Measurements from ENCODE around the gene OOSP2. TPM values are rescaled to one million over a fixed set of nuclear protein-coding genes. Genes with fewer than 3 reads are reported as not detected.

OOSP2 gene
- total and polyA plus RNA-seq, 2 of the 4 experiments (the other 2 are of a cell fraction) = not detected

DNA sequence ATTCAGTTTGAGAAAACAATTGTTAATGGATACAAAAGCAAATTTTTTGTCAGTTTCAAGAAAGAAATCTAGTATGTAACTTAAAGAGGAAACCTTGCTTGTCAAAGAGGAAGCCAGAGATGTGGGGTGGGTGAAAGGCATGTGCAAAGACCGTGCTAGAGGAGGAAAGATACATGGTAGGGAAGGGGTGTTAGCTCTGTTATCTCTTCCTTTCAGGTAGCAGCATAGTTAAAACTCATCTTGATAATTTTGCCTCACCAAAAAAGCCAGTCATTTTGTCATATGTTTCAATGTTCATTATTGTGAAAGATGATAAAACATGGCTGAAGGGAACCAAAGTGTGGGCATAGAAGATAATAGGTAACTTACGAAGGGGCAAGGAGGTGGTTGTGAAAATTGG lies 45.7 kb downstream of the OOSP2 start:
- no peak overlapping the region for H3K56ac ChIP-seq (ENCODE audit: extremely low read depth, insufficient read depth, low read length)
- no TSS peak for BruUV-seq (replicated peaks)
- H3K23ac ChIP-seq (ENCODE audit: low read depth, low read length) = no peak overlapping the region
- no peak overlapping the region for H2BK20ac ChIP-seq (ENCODE audit: low read depth, low read length)
- dilution Hi-C loops (cut with HindIII; ENCODE audit: low sequenced_read_pairs, unreplicated experiment) = no loop called here
- WGBS, 2 experiments (ENCODE audit: extremely low coverage in 2 of 2, insufficient read length in 1 of 2) = no CpG with 5 or more reads among the region's 2 CpGs
- no peak overlapping the region for H2BK5ac ChIP-seq (ENCODE audit: low read depth, low read length, poor library complexity, severe bottlenecking)
- H2AK9ac ChIP-seq (replicated peaks; ENCODE audit: low read depth, low read length, poor library complexity) = no peak overlapping the region
- H3K9me3 ChIP-seq (ENCODE audit: control insufficient read depth, insufficient read depth, low read length) = 0 out of 2 replicates have a peak, but pooled peaks cover 2% of the 10 kb centered on the region
- CTCF ChIA-PET = no interaction called here
- H2AK5ac ChIP-seq (ENCODE audit: low read depth, low read length) = no peak overlapping the region
- H3K27me3 ChIP-seq (ENCODE audit: control insufficient read depth, insufficient read depth, low read length) = no peaks in the 10 kb centered on the region
- no peak overlapping the region for H2BK15ac ChIP-seq (ENCODE audit: low read depth, low read length)
- TF ChIP-seq SMC3 (IDR thresholded peaks at IDR 0.05; ENCODE audit: low read depth, low read length) (no peak), BHLHE40 (IDR thresholded peaks at IDR 0.05; ENCODE audit: low read depth, low read length) (no peak), RAD21 (IDR thresholded peaks at IDR 0.05; ENCODE audit: low read length) (no peak), CEBPB (IDR thresholded peaks at IDR 0.05; ENCODE audit: low read depth, low read length) (no peak), RCOR1 (IDR thresholded peaks at IDR 0.05; ENCODE audit: insufficient replicate concordance, low read length) (no peak), MAZ (IDR thresholded peaks at IDR 0.05; ENCODE audit: borderline replicate concordance, low read depth, low read length) (no peak), RFX5 (IDR thresholded peaks at IDR 0.05; ENCODE audit: low read depth, low read length) (no peak), CHD1 (IDR thresholded peaks at IDR 0.05; ENCODE audit: low read depth, low read length) (no peak)
- TF ChIP-seq, protein P1, sequence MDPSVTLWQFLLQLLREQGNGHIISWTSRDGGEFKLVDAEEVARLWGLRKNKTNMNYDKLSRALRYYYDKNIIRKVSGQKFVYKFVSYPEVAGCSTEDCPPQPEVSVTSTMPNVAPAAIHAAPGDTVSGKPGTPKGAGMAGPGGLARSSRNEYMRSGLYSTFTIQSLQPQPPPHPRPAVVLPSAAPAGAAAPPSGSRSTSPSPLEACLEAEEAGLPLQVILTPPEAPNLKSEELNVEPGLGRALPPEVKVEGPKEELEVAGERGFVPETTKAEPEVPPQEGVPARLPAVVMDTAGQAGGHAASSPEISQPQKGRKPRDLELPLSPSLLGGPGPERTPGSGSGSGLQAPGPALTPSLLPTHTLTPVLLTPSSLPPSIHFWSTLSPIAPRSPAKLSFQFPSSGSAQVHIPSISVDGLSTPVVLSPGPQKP (IDR thresholded peaks at IDR 0.05; ENCODE audit: borderline replicate concordance, low read depth, low read length) = no peak
- TF ChIP-seq, protein P2, sequence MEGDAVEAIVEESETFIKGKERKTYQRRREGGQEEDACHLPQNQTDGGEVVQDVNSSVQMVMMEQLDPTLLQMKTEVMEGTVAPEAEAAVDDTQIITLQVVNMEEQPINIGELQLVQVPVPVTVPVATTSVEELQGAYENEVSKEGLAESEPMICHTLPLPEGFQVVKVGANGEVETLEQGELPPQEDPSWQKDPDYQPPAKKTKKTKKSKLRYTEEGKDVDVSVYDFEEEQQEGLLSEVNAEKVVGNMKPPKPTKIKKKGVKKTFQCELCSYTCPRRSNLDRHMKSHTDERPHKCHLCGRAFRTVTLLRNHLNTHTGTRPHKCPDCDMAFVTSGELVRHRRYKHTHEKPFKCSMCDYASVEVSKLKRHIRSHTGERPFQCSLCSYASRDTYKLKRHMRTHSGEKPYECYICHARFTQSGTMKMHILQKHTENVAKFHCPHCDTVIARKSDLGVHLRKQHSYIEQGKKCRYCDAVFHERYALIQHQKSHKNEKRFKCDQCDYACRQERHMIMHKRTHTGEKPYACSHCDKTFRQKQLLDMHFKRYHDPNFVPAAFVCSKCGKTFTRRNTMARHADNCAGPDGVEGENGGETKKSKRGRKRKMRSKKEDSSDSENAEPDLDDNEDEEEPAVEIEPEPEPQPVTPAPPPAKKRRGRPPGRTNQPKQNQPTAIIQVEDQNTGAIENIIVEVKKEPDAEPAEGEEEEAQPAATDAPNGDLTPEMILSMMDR (conservative IDR thresholded peaks at IDR 0.05; ENCODE audit: low read depth, low read length) = no peak
- no peaks in the 10 kb centered on the region for H3K4me1 ChIP-seq (ENCODE audit: control insufficient read depth, insufficient read depth, low read length)
- H3K4me3 ChIP-seq (ENCODE audit: insufficient read depth, low read depth, low read length) = no peak overlapping the region
- H4K8ac ChIP-seq (ENCODE audit: low read depth in 2 of 2, low read length in 2 of 2) = no peak overlapping the region
- no peaks in the 10 kb centered on the region for H3K36me3 ChIP-seq (ENCODE audit: control insufficient read depth, insufficient read depth, low read length)
- no peak overlapping the region for H2BK120ac ChIP-seq (ENCODE audit: low read depth, low read length)
- H3K4me2 ChIP-seq (ENCODE audit: low read depth, low read length) = no peak overlapping the region
- no peak for ATAC-seq (ENCODE audit: low read depth)
- no peaks in the 10 kb centered on the region for H3K9me1 ChIP-seq (ENCODE audit: insufficient read depth, low read length)
- H4K91ac ChIP-seq (ENCODE audit: insufficient read depth, low read depth, low read length) = no peak overlapping the region
- intact Hi-C loops (cut with micrococcal nuclease) = no loop called here
- no peaks in the 10 kb centered on the region for H4K20me1 ChIP-seq (ENCODE audit: insufficient read depth, low read length)
- in situ Hi-C loops (cut with MboI; ENCODE audit: low sequenced_read_pairs) = no loop called here
- H4K5ac ChIP-seq (ENCODE audit: low read depth, low read length) = no peak overlapping the region
- no peaks in the 10 kb centered on the region for H3K79me1 ChIP-seq (ENCODE audit: low read depth in 1 of 2, low read length in 2 of 2)
- no peak overlapping the region for H2AFZ ChIP-seq (replicated peaks; ENCODE audit: low read length, poor library complexity)
- POLR2A ChIA-PET (ENCODE audit: unreplicated experiment) = no interaction called here
- DNase-seq = no peak
- no peak overlapping the region for H3K18ac ChIP-seq (ENCODE audit: low read depth, low read length)
- no peak overlapping the region for H3K4ac ChIP-seq (ENCODE audit: low read depth, low read length)
- H3K14ac ChIP-seq (replicated peaks; ENCODE audit: low read depth, low read length) = no peak overlapping the region
- no peak overlapping the region for H3K27ac ChIP-seq (ENCODE audit: insufficient read depth, low read length)
- no peak overlapping the region for H3K9ac ChIP-seq (ENCODE audit: low read depth, low read length)
